ENCODE measurements around the gene APCDD1.

Gene APCDD1

DNA sequence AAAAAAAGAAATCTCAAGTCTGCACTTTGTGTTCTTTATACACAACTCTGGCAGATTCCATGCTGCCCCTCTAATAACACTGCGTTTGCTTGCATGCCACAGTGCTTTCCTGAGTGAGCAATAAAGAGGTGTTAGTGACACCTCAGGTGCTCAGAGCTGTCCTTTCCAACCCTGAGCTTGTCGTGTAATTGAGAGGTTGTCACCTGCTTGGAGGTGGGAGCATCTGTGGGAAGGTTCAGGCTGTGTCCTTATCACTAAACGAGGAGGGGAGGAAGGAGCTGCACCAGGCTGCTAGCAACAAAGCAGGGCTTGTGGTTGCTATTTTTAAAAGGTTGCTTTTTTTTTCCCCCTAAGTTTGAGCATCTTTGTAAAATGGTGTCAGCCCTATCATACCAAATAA, 31.9 kb downstream of the APCDD1 start:
- Histone ChIP-seq H3K79me2 (ENCODE audit: low read length) (no peaks in the 10 kb centered on the region), H3K9me3 (ENCODE audit: insufficient read depth, low read length) (peaks cover 9% of the 10 kb centered on the region; the same call in 1 of the 2 replicates), H3K4me1 (ENCODE audit: low read length) (no peaks in the 10 kb centered on the region), H3K4me2 (ENCODE audit: low read length) (no peak overlapping the region), H3K36me3 (replicated peaks; ENCODE audit: low read depth, low read length) (no peaks in the 10 kb centered on the region), H3K9ac (ENCODE audit: low read length) (no peak overlapping the region), H3K4me3 (ENCODE audit: low read length) (no peak overlapping the region), H3K27me3 (ENCODE audit: low read depth, low read length) (no peaks in the 10 kb centered on the region), H4K20me1 (ENCODE audit: insufficient read depth, low read length) (no peaks in the 10 kb centered on the region), H3K27ac (ENCODE audit: low read length) (no peak overlapping the region), H2AFZ (ENCODE audit: low read depth, low read length) (no peak overlapping the region)
- TF ChIP-seq, protein P1, sequence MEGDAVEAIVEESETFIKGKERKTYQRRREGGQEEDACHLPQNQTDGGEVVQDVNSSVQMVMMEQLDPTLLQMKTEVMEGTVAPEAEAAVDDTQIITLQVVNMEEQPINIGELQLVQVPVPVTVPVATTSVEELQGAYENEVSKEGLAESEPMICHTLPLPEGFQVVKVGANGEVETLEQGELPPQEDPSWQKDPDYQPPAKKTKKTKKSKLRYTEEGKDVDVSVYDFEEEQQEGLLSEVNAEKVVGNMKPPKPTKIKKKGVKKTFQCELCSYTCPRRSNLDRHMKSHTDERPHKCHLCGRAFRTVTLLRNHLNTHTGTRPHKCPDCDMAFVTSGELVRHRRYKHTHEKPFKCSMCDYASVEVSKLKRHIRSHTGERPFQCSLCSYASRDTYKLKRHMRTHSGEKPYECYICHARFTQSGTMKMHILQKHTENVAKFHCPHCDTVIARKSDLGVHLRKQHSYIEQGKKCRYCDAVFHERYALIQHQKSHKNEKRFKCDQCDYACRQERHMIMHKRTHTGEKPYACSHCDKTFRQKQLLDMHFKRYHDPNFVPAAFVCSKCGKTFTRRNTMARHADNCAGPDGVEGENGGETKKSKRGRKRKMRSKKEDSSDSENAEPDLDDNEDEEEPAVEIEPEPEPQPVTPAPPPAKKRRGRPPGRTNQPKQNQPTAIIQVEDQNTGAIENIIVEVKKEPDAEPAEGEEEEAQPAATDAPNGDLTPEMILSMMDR (IDR thresholded peaks at IDR 0.05; ENCODE audit: low read depth, low read length), result no peak
- no peak for TF ChIP-seq EZH2phosphoT487 (IDR thresholded peaks at IDR 0.05; ENCODE audit: low read depth)

- no peak overlapping the region for H3K27ac ChIP-seq (ENCODE audit: low read length)
- H3K4me3 ChIP-seq (ENCODE audit: low read length), result no peak overlapping the region
- no peak overlapping the region for H2AFZ ChIP-seq (ENCODE audit: low read depth, low read length)
- H3K4me2 ChIP-seq (ENCODE audit: low read length), result no peak overlapping the region
- H3K9me3 ChIP-seq (ENCODE audit: insufficient read depth, low read length), result peaks cover 9% of the 10 kb centered on the region; the same call in 1 of the 2 replicates
- H3K4me1 ChIP-seq (ENCODE audit: low read length), result no peaks in the 10 kb centered on the region
- H3K36me3 ChIP-seq (replicated peaks; ENCODE audit: low read depth, low read length), result no peaks in the 10 kb centered on the region
- no peak overlapping the region for H3K9ac ChIP-seq (ENCODE audit: low read length)
- no peaks in the 10 kb centered on the region for H3K27me3 ChIP-seq (ENCODE audit: low read depth, low read length)
- TF ChIP-seq EZH2phosphoT487 (IDR thresholded peaks at IDR 0.05; ENCODE audit: low read depth), result no peak
- TF ChIP-seq, protein P1 (IDR thresholded peaks at IDR 0.05; ENCODE audit: low read depth, low read length), result no peak
- H3K79me2 ChIP-seq (ENCODE audit: low read length), result no peaks in the 10 kb centered on the region
- no peaks in the 10 kb centered on the region for H4K20me1 ChIP-seq (ENCODE audit: insufficient read depth, low read length)
These were observed 32.7 kb downstream of the APCDD1 start for GRCh38 chr18:10487154-10487553.

GRCh38 chr18:10488017-10488416, 33.6 kb downstream of the APCDD1 start:
- Histone ChIP-seq H3K9me3 (ENCODE audit: insufficient read depth, low read length) (peaks cover 9% of the 10 kb centered on the region; the same call in 1 of the 2 replicates), H3K4me3 (ENCODE audit: low read length) (no peak overlapping the region), H3K27me3 (ENCODE audit: low read depth, low read length) (no peaks in the 10 kb centered on the region), H4K20me1 (ENCODE audit: insufficient read depth, low read length) (no peaks in the 10 kb centered on the region), H3K79me2 (ENCODE audit: low read length) (no peaks in the 10 kb centered on the region), H2AFZ (ENCODE audit: low read depth, low read length) (no peak overlapping the region), H3K27ac (ENCODE audit: low read length) (no peak overlapping the region), H3K9ac (ENCODE audit: low read length) (no peak overlapping the region), H3K4me1 (ENCODE audit: low read length) (no peaks in the 10 kb centered on the region), H3K4me2 (ENCODE audit: low read length) (no peak overlapping the region), H3K36me3 (replicated peaks; ENCODE audit: low read depth, low read length) (no peaks in the 10 kb centered on the region)
- TF ChIP-seq EZH2phosphoT487 (IDR thresholded peaks at IDR 0.05; ENCODE audit: low read depth), result no peak

GRCh38 chr18:10490401-10491165, 36.1 kb downstream of the APCDD1 start:
- no peaks in the 10 kb centered on the region for H4K20me1 ChIP-seq (ENCODE audit: insufficient read depth, low read length)
- no peak overlapping the region for H3K27ac ChIP-seq (ENCODE audit: low read length)
- TF ChIP-seq, protein P1 (IDR thresholded peaks at IDR 0.05; ENCODE audit: low read depth, low read length), result peak; percentile 67
- TF ChIP-seq EZH2phosphoT487 (IDR thresholded peaks at IDR 0.05; ENCODE audit: low read depth), result no peak
- H3K79me2 ChIP-seq (ENCODE audit: low read length), result no peaks in the 10 kb centered on the region
- H2AFZ ChIP-seq (ENCODE audit: low read depth, low read length), result peak overlapping the region; percentile 71; the same call in 1 of the 2 replicates
- H3K4me1 ChIP-seq (ENCODE audit: low read length), result no peaks in the 10 kb centered on the region
- H3K9ac ChIP-seq (ENCODE audit: low read length), result no peak overlapping the region
- peak overlapping the region; percentile 24; the same call in 1 of the 2 replicates for H3K4me2 ChIP-seq (ENCODE audit: low read length)
- H3K9me3 ChIP-seq (ENCODE audit: insufficient read depth, low read length), result no peaks in the 10 kb centered on the region
- no peaks in the 10 kb centered on the region for H3K36me3 ChIP-seq (replicated peaks; ENCODE audit: low read depth, low read length)
- H3K27me3 ChIP-seq (ENCODE audit: low read depth, low read length), result 0 out of 2 replicates have a peak, but pooled peaks cover 5% of the 10 kb centered on the region
- H3K4me3 ChIP-seq (ENCODE audit: low read length), result no peak overlapping the region
